ENCODE data around the gene SH3BP2.

DNA sequence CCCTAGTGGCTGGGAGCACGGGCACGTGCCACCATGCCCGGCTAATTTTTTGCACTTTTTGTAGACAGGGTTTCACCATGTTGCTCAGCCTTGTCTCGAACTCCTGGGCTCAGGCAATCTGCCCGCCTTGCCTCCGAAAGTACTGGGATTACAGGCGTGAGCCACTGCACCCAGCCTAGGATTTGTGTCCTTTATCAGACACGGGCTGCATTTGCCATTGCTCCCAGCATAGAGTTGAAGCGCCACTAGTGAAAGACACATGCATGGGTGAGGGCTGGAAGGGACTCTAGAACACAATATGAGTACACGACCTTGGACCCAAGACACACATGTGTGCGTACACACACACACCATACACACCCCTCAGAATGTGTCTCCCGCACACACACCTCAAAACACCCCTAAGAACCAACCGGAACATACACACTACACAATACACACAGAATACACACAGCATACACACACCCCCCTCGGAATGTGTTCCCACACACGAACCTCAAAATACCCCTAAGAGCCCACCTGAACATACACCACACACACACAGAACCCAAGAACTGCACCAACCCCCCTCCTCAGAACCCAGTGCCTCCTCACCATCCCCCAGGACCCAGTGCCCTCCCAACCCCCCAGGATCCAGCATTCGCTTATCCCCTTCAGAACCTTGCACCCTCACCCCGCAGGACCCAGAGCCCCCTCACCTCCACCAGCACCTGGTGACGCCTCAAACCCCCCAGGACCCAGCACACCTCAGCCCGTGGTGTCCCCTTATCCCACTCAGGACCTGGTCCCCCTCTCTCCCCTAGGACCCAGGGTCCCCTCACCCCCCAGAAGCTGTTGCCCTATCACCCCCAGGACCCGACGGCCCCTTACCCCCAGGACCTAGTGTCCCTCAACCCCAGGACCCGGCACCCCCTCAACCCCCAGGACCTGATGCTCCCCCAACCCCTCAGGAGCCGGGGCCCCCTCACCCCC lies 37.8 kb upstream of the SH3BP2 start:
- TF ChIP-seq CTCF (conservative IDR thresholded peaks at IDR 0.05; ENCODE audit: low read depth, low read length), result no peak
- TF ChIP-seq EZH2 (IDR thresholded peaks at IDR 0.05; ENCODE audit: low read length, unreplicated experiment), result no peak
- no peak for TF ChIP-seq EZH2phosphoT487 (IDR thresholded peaks at IDR 0.05; ENCODE audit: borderline replicate concordance, low read length)

All from PC-3 (cell line).